ENCODE data around the gene SPTAN1.
A peak's percentile ranks its signal among the peaks of the same experiment; 100 is the strongest.
"Not testable (repeated sequence)": the region's sequence is repeated elsewhere in the genome, so short reads cannot be mapped to it uniquely, and the experiment has no call there.

SPTAN1 gene

GRCh38 chr9:128552153-128552743, at the start of gene SPTAN1:
Gene SPTAN1, plus strand, starts transcription at chr9:128552587. Its CDS starts 14,154 bp downstream, at chr9:128566741.
- TF ChIP-seq CTCF (conservative IDR thresholded peaks at IDR 0.05) (no peak), ZFX (IDR thresholded peaks at IDR 0.05) (no peak)
- peak within 1 kb of the TSS; percentile 82 for H3K27ac ChIP-seq

DNA sequence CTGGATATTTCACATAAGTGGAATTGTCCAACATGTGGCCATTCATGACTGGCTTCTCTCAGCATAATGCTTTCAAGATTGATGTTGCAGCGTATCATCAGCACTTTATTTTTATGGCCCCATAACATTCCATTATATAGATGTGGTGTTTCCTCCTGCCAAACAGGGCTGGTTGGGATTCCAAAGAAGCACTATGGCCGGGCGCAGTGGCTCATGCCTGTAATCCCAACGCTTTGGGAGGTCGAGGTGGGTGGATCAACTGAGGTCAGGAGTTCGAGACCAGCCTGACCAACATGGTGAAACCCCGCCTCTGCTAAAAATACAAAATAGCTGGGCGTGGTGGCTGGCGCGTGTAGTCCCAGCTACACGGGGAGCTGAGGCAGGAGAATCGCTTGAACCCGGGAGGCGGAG, 49.0 kb upstream of the SPTAN1 start:
- H3K27ac ChIP-seq = peak overlapping the region; percentile 85

DNA sequence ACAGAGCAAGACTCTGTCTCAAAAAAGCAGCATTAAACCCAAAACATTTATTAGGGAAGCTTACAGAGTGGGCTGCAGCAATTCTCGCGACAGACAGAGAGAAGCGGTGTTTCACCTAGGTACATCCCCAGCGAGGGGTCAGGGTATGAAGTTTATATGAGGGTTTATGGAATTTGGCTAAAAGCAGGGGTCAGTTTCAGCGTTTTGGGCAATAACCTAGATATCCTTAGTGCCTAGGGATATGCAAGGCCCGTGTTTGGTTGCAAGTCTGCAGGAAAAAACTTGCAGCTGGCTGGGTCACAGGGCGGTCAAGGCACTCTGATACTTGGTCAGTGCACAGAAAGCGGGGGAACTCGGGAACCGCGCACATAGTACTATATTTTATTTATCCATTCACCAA, 48.5 kb upstream of the SPTAN1 start:
- TF ChIP-seq ZFX (IDR thresholded peaks at IDR 0.05) (no peak), CTCF (conservative IDR thresholded peaks at IDR 0.05) (no peak)
- H3K27ac ChIP-seq = peak overlapping the region; percentile 85

GRCh38 chr9:128504485-128505413, 47.6 kb upstream of the SPTAN1 start, which contains the start of gene GLE1:
Gene GLE1, plus strand, starts transcription at chr9:128504719. Its CDS starts 87 bp downstream, at chr9:128504806.
- peak within 1 kb of the TSS; percentile 85 for H3K27ac ChIP-seq
- peak; percentile 95 for TF ChIP-seq ZFX (IDR thresholded peaks at IDR 0.05)
- no peak for TF ChIP-seq CTCF (conservative IDR thresholded peaks at IDR 0.05)

- H3K27ac ChIP-seq = peak overlapping the region; percentile 85
- TF ChIP-seq CTCF (conservative IDR thresholded peaks at IDR 0.05) (no peak), ZFX (IDR thresholded peaks at IDR 0.05) (no peak)
These were observed 47.0 kb upstream of the SPTAN1 start for GRCh38 chr9:128505414-128505765.

DNA sequence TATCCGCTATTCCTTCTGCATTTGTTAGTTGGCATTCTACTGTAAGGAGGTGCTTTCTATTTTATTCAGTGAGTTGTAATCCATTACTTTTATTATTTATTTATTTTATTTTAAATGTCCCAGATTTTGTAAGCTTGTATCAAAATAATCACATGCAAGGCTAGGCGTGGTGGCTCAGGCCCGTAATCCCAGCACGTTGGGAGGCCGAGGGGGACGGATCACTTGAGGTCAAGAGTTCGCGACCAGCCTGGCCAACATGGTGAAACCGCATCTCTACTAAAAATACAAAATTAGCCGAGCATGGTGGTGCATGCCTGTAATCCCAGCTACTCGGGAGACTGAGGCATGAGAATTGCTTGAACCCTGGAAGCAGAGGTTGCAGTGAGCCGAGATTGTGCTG, 46.5 kb upstream of the SPTAN1 start:
- H3K27ac ChIP-seq = not testable (repeated sequence)

GRCh38 chr9:128512820-128513219, 39.6 kb upstream of the SPTAN1 start:
- TF ChIP-seq CTCF (conservative IDR thresholded peaks at IDR 0.05) (no peak), ZFX (IDR thresholded peaks at IDR 0.05) (no peak)
- no peak overlapping the region for H3K27ac ChIP-seq

GRCh38 chr9:128521956-128522355, 30.4 kb upstream of the SPTAN1 start:
- TF ChIP-seq CTCF (conservative IDR thresholded peaks at IDR 0.05) = no peak
- no peak for TF ChIP-seq ZFX (IDR thresholded peaks at IDR 0.05)
- no peak overlapping the region for H3K27ac ChIP-seq
